Embryonic facial prominence (tissue), 1 donor: Measurements from ENCODE around the gene PIK3C2G.
"Not testable (repeated sequence)": the region's sequence is repeated elsewhere in the genome, so short reads cannot be mapped to it uniquely, and the experiment has no call there.

Source experiments
- DNase-seq: peaks from one replicate; pipeline ENCODE4 v3.0.0-alpha.2; 2016; ENCODE audit errors: extremely low spot score

Gene PIK3C2G

DNA sequence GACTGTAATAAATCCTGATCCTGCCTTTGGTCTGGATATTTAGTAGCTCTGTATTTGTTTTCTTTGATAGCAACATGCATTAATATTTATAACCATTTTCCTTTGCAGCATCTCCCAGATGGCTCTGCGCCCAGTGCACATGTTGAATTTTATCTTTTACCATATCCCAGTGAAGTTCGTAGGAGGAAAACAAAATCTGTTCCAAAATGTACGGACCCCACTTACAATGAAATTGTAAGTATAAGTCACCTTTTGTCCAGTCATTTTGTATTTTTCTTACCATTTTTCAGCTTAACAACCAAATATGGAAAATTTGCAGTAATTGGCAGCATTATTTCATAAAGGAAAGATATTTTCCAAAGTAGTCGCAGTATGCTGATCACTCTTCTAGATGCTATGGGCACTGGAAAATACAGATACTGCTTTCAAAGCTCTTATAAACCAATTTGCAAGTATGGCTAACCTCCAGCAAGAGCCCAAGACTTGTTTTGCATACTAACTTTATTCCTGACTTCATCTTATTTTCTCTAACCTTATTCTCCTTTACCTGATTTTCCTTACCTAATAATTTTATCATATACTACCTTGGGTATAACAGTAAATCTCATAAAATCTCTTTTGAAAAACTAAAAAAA, 379.1 kb downstream of the PIK3C2G start:
- no peak for DNase-seq

DNA sequence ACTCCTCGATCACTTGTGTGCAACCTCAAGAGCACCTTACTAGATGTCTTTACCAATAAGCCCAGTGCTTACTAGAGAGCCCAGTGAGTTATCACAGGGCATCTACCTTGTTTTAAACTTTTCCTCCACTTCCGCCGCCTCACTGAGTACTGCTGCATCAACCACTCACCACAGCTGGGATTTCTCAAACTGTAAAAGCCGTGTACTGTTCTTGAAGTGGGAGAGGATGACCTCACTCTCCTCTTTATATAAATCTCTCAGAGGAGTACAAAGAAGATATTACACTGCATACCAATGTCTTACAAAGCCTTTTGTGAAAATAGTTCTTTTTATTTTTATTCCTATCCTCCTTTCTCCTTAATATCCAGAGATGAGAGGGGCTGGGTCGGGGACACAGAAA, 382.4 kb downstream of the PIK3C2G start:
- DNase-seq = no peak

DNA sequence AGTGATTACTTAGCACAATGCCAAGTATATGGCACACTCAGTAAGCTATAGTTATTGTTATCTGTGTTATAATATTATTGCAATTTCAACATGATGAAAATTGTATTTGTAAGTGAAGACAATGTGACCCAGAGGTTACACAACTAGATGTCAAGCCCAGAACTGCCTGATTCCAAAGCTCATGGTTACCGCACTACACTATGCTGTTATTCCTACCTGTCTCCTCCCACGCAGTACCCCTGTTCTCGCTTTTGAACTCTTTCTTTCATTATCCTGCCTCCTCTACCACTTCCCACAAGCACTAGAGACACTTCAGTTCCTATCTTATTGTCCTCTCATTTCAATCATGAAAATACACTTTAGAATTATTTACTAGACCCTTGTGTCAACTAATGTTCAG, 383.2 kb downstream of the PIK3C2G start:
- no peak for DNase-seq

DNA sequence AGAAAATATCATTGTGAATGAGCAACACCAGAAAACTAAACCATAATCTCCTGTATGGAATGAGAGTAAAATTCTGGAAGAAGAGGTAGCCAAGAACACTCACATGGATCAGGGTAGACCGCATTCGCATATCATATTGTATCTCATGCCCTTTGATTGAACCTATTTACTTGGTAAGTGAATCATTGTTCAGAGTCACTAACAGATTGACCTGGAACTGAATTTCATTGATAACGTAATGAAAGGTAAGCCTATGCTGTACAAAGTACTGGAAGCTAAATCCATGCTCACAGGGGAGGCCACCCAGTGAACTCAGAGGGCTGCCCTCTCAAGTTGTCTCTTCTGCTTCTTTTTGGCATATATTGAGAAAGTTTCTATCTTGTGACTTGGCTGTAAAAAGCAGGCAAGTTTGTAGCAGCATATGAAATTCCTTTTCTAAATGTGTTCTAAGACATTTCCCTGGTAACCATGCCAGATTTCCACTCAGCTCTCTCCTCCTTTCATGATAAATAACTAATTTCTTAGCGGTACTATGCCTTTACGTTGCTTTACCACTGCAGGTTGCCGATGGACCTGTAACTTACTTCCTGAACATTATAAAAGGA, 385.1 kb downstream of the PIK3C2G start:
- no peak for DNase-seq

DNA sequence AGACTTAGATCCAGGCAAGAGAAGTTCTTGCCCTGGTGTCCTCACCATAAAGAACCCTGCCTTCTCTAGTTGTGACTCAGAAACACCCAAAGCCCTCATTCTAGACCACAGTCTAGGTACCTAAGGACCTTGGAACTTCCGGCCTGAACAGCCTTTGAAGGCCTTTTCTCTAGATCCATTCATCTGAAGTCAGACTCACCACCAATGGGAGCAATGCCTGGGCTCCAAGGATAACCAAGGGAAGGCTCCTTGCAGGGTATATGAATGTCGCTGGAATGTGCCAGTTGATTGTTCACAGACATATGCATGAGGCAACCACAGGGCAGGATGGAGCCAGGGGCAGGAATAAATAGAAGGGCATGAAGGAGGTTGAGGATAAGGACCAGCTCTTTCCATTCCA, 390.2 kb downstream of the PIK3C2G start:
- DNase-seq = no peak

DNA sequence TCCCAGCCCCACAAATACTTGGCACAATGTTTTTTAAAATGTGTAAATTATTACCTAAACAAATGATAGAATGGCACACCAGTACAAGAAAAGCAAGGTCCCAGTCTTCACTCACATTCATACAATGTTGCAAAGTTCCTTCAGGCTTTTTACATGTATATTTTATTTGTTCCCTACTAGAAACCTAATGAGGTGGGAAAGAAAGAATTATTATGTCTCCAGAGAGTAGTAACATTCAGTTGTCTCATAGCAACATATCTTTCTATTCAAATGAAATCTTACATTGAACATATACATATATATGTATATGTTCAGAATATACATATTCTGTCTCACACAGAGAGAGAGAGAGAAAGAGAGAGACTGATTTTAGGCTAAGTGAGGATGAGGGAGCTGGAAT, 391.3 kb downstream of the PIK3C2G start:
- DNase-seq = no peak

DNA sequence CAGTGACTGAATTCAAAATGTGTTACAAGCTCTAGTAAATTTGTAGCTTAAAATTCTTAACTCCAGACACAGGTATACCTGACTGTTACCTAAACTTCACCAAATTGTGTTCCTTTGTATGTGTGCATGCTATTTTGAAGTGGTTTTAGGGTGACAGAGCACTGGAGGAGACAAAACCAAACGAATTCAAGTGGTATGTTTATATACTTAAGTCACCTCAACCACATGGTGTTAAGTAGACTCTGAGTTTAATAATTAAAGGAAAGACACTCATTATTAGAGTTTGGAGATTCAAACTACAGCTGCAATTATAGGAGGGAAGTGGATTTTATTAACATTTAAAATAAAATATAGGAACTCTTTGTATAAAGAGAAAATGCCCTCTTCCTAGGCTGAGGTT, 392.1 kb downstream of the PIK3C2G start:
- DNase-seq = no peak

DNA sequence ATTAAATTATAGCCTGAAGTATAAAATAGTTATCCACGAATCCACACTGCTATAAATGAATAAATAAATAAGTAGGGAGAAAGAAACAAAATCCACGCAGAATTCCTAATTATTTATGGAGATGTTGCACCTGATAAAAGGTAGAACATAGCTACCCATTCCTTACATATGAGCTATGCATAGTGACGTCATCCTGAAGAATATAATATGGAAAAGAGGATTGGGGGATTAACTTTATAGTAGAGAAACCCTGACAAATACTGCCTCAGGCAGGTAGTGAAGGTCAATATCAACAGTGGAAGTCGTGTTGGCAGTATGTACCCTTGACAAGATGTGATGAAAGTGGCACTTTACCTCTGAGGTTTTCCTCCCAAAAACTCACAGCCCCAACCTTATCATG, 394.0 kb downstream of the PIK3C2G start:
- DNase-seq = no peak

DNA sequence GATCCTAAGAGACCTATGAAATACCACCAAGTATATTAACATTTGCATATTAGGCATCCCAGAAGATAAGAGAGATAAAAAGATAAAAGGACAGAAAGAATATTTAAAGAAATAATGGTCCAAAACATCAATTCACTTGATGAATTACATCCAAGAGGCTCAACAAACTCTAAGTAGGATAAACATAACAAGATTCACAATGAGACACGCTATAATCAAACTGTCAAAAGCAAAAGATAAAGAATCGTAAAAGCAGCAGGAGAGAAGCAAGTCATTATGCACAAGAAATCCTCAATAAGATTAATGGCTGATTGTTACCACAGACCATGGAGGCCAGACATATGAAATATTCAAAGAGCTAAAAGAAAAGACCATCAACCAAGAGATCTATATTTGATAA, 396.9 kb downstream of the PIK3C2G start:
- DNase-seq = no peak

DNA sequence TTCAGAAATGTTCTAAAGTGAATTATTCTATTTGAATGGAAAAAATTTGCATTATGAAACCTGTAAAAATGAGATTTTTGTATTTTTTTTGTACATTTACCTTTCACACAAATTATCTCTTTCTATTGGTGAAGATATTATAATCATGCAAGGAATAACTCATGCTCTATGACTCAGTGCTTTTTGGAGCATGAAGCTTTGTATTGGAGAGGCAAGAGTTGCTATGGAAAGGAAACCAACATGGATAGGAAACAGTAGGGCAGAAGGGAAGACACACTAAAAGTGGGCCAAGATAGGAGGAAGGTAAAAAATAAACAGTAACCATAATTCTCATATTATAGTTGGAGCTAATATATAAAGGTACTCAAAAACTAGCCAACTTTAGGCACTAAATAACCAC, 397.5 kb downstream of the PIK3C2G start:
- DNase-seq = no peak

DNA sequence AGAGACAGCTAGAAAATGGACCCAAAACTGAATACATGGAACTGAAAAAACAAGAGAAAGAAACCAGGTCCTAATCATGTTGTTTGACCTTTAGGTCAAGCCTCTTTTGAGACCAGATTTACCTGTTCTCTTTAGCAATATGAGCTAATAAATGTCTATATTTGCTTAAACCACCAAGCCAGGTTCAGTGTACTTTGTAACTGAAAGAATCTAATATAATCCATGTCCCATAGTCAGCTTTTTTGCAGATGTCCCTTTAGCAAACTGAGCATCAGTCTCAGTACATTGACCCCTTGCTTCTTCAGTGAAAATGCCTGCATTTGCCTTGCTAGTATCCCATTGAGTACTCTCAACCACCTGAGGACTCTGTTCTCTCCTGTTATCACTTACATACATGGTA, 414.8 kb downstream of the PIK3C2G start:
- DNase-seq = no peak

DNA sequence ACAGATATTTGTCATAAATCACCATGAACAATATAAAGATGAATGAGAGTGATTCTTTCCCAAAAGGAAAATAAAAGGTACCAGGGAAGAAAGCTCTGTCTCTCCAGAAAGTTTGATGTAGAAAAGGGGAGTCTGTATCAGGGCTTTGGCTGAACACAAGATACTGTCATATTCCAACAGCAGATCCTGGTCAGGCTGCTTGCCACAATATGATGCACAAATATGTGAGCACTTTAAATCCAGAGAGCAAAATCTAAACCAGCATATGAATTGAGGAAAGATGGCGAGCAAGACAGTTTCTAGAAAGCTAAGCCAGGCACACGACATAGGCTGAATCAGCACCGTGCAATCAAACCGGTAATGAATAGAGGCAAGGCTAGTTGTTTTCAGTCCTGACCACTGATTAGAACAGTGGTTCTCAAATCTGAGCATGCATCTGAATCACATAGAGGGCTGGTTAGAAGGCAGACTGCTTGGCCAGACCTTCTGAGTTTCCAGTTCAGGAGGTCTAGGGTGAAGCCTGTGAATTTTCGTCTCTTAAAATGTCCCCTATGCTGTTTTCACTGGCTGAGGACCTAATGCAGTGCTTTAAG, 415.8 kb downstream of the PIK3C2G start:
- DNase-seq = no peak

DNA sequence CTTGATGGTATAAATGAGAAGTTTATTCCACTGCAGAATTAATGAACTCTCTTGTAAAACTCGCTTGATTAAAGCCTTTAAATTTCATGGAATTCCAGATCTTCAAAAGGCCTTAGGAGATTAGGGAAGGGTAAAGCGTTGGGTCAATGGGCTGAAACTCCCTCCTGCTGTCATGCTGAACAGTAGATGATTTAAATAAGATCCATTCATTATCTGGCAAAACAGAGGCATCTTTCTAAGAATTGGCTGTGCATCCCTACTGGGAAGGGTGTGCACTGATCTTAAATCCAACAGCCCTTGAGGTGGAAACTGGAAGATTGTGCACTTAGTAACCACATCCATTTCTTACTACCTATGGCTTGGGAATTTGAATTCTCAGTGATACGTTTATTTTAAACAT, 420.5 kb downstream of the PIK3C2G start:
- DNase-seq = no peak

DNA sequence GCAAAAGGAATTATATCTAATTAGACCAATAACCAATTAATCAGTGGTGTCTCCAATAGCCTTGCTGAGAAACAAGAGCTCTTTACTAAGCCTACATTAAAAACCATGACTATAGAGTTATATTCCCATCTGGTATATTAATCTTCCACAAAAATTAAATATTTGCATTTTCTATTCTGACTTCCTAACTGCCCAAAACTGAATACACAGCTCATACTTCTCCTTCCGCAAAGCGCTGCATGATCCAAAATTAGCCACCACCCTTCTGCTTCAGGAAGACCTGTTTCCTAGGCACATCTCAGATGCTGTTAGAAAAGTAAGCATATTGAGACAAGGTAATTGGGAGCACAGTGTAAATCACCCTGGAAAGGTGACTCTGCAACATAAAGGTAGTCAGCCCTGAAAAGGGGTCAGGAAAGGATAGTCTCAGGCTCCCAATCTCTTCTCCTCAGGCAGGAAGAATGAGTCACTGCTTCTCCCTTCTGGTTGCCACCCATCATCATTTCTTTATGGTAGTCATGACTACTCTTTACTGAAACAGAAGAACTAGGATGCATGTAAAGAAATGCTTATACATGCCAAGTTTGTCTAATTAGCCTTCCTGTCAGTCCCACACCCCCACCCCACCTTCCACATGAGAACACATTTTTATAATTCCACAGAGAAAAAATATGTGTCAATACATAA, 422.2 kb downstream of the PIK3C2G start:
- no peak for DNase-seq

DNA sequence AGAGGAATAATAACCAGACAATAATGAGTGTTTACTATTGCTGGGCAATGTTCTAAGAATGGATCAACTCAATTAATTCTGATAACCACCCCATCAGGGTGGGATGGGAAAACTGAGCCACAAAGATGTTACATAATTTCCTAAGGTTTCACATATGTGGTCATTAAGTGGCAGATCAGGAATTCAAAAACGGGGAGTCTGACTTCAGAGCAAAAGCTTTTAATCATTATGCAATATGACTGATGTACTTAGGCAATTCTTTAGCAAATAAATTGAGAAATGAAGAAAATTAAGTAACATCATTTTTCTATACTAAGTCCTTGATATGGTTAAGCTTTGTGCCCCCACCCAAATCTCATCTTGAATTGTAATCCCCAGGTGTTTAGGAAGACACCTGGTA, 423.1 kb downstream of the PIK3C2G start:
- DNase-seq = no peak

DNA sequence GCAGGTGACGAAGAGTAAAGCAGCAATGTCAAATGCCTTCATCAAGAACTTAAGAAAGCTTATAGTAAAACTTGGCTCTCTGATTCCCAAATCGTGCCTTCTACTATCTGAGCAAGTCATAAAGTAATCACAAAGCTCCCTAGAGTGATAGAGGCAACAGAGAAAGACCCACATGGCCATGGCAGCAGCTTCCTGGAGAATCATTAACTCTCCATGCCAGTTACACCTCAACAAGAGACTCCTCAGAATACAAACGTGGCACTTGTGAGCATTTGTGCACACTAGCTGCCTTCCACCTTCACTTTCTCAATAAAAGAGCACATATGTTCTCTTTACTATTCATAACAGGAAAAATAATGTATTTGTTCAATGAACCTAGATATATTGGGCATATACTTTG, 428.5 kb downstream of the PIK3C2G start:
- DNase-seq = no peak

DNA sequence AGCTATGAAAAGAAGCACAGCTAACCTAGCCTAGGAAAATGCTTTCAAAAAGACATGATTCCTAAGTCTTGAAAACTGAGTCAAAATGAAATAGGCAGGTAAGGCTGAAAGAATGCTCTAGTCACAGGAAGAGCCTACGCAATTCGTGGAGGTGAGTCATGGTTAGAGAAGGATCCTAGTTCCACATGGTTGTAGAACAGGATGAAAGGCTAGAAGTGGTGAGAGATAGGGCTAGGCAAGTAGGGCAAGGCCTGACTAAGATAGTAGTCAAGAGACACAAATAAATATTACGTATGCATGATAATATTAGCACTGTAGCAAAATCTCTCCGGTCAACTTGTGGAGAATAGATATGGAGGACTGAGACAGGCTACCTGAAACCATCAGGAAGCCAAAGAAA, 429.3 kb downstream of the PIK3C2G start:
- DNase-seq = no peak

DNA sequence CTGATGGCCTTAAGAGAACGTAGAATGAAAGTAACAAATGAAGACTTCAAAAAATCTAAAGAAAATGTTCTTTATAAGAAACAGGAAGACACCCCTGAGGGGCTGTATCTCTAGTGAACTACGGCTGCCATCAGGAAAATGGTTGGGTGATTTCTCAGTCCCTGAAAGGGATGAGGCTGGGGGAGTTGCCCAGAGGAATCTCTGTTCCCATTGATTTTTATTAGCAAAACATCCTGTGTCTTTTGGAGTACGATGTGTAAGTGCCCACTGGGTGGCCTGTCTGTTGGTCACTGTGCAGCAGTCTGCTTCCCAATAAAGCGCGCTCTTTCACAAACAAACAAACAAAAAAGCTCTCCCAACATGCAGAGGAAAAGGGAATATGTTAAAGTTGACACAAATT, 432.7 kb downstream of the PIK3C2G start:
- DNase-seq = not testable (repeated sequence)

DNA sequence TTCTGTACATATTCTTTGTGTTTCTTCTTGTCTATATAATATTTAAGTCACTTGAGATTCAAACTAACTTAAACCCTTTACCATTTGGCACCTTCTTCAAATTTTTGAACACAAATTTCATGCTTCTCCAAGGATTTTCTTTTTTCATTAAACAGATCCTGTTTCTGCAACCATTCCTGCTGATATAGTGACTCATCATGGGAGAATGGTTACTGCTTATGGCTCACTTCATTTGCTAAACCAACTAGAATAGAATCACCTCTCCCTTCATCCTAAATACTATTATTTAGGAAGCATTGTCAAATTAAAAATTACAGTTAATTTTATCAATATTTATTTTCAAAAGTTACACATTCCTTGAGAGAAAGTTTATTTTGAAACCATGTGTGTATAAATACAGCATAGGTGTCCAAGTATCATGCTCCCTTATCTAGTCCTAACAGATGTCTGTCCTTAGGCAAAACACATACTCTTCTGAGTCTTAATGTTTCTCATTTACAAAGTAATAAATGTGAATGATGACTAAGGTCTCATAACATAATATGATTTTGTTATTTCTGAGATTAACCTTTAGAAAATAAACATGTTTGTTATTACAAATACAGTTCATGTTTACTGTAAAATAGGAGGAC, 435.8 kb downstream of the PIK3C2G start:
- no peak for DNase-seq
